ENCODE results near the gene KIF5C.
"Not testable (repeated sequence)": the region's sequence is repeated elsewhere in the genome, so short reads cannot be mapped to it uniquely, and the experiment has no call there.

Gene KIF5C

GRCh38 chr2:148967578-148967977 lies 92.6 kb downstream of the KIF5C start:
- no peak for DNase-seq

- no peak for DNase-seq
These were observed 93.3 kb downstream of the KIF5C start for GRCh38 chr2:148968301-148968700.

- no peak for DNase-seq
These were observed 93.8 kb downstream of the KIF5C start for GRCh38 chr2:148968776-148969319.

GRCh38 chr2:148969659-148970061 lies 94.6 kb downstream of the KIF5C start:
- no peak for DNase-seq

- no peak for DNase-seq
These were observed 95.4 kb downstream of the KIF5C start for GRCh38 chr2:148970385-148970784.

GRCh38 chr2:148971547-148971946 lies 96.5 kb downstream of the KIF5C start:
- DNase-seq = no peak

- DNase-seq = no peak
These were observed 99.1 kb downstream of the KIF5C start for GRCh38 chr2:148974095-148974494.

GRCh38 chr2:148978026-148978685 lies 103.1 kb downstream of the KIF5C start:
- no peak for DNase-seq

- DNase-seq = no peak
These were observed 103.7 kb downstream of the KIF5C start for GRCh38 chr2:148978706-148979105.

- DNase-seq = no peak
These were observed 104.3 kb downstream of the KIF5C start for GRCh38 chr2:148979164-148979918.

GRCh38 chr2:148979919-148980277 lies 104.9 kb downstream of the KIF5C start:
- DNase-seq = no peak

GRCh38 chr2:148980496-148980895 lies 105.5 kb downstream of the KIF5C start:
- DNase-seq = not testable (repeated sequence)

- no peak for DNase-seq
These were observed 106.3 kb downstream of the KIF5C start for GRCh38 chr2:148981324-148981723.

- DNase-seq = no peak
These were observed 106.8 kb downstream of the KIF5C start for GRCh38 chr2:148981781-148982180.

- no peak for DNase-seq
These were observed 107.3 kb downstream of the KIF5C start for GRCh38 chr2:148982282-148982681.

- no peak for DNase-seq
These were observed 108.9 kb downstream of the KIF5C start for GRCh38 chr2:148983896-148984295.

- no peak for DNase-seq
These were observed 109.4 kb downstream of the KIF5C start for GRCh38 chr2:148984449-148984848.

- DNase-seq = no peak
These were observed 112.3 kb downstream of the KIF5C start for GRCh38 chr2:148987286-148987685.

GRCh38 chr2:148988337-148988736 lies 113.3 kb downstream of the KIF5C start:
- no peak for DNase-seq

- no peak for DNase-seq
These were observed 115.0 kb downstream of the KIF5C start for GRCh38 chr2:148989882-148990493.

GRCh38 chr2:148990968-148991367 lies 115.9 kb downstream of the KIF5C start:
- DNase-seq = no peak

GRCh38 chr2:148992448-148992847 lies 117.4 kb downstream of the KIF5C start:
- DNase-seq = no peak

- no peak for DNase-seq
These were observed 118.3 kb downstream of the KIF5C start for GRCh38 chr2:148993351-148993750.

- DNase-seq = no peak
These were observed 119.3 kb downstream of the KIF5C start for GRCh38 chr2:148994341-148994740.
